Stimulated activated CD4-positive, alpha-beta T cell treated with anti-CD3 and anti-CD28 coated beads, TNF-alpha, amount 100 ng/mL, for 48 hours (primary cell): ENCODE measurements around the gene IQSEC1.

Experiments
- DNase-seq, 3 donors: peaks; one replicate each; pipeline ENCODE4 v3.0.0-alpha.2; 2020; ENCODE audit warnings: low read depth in 3 of 3

Gene IQSEC1

GRCh38 chr3:13068269-13069010 lies 4.8 kb downstream of the IQSEC1 start:
- DNase-seq: no peak

GRCh38 chr3:13067778-13068177 lies 5.5 kb downstream of the IQSEC1 start:
- DNase-seq: no peak

- no peak for DNase-seq
Measured at GRCh38 chr3:13066834-13067233, 6.4 kb downstream of the IQSEC1 start.

- DNase-seq: no peak
Measured at GRCh38 chr3:13066236-13066635, 7.0 kb downstream of the IQSEC1 start.

- DNase-seq: no peak
Measured at GRCh38 chr3:13065727-13066126, 7.5 kb downstream of the IQSEC1 start.

GRCh38 chr3:13064964-13065363 lies 8.3 kb downstream of the IQSEC1 start:
- DNase-seq: no peak

- DNase-seq: no peak
Measured at GRCh38 chr3:13064159-13064868, 8.9 kb downstream of the IQSEC1 start.

GRCh38 chr3:13063225-13063624 lies 10.0 kb downstream of the IQSEC1 start:
- no peak for DNase-seq

GRCh38 chr3:13062647-13063046 lies 10.6 kb downstream of the IQSEC1 start:
- DNase-seq: no peak

GRCh38 chr3:13060341-13060910 lies 12.8 kb downstream of the IQSEC1 start:
- DNase-seq: no peak

- no peak for DNase-seq
Measured at GRCh38 chr3:13058346-13059120, 14.7 kb downstream of the IQSEC1 start.

GRCh38 chr3:13057282-13058040 lies 15.8 kb downstream of the IQSEC1 start:
- no peak for DNase-seq

- DNase-seq: no peak
Measured at GRCh38 chr3:13055634-13056033, 17.6 kb downstream of the IQSEC1 start.

GRCh38 chr3:13054341-13055285 lies 18.6 kb downstream of the IQSEC1 start:
- DNase-seq: no peak

- DNase-seq: no peak
Measured at GRCh38 chr3:13053893-13054292, 19.3 kb downstream of the IQSEC1 start.

GRCh38 chr3:13053420-13053819 lies 19.8 kb downstream of the IQSEC1 start:
- no peak for DNase-seq

GRCh38 chr3:13052191-13052820 lies 20.9 kb downstream of the IQSEC1 start:
- DNase-seq: no peak

GRCh38 chr3:13051581-13051980 lies 21.6 kb downstream of the IQSEC1 start:
- DNase-seq: no peak

- no peak for DNase-seq
Measured at GRCh38 chr3:13051066-13051465, 22.2 kb downstream of the IQSEC1 start.

- no peak for DNase-seq
Measured at GRCh38 chr3:13050446-13050845, 22.8 kb downstream of the IQSEC1 start.
